EH (cell line): ENCODE measurements around the gene UBE2C.
"Not testable (repeated sequence)": the region's sequence is repeated elsewhere in the genome, so short reads cannot be mapped to it uniquely, and the experiment has no call there.

Source experiments
- DNase-seq: peaks from one replicate; pipeline ENCODE4 v3.0.0-alpha.2; 2015; ENCODE audit warnings: low read depth

UBE2C gene

GRCh38 chr20:45812157-45813005, at the start of gene UBE2C:
UBE2C (plus strand) TSS chr20:45812644; CDS start chr20:45812696, 52 bp downstream.
- DNase-seq = peak; percentile 99

GRCh38 chr20:45764618-45765282, 47.7 kb upstream of the UBE2C start:
- DNase-seq = not testable (repeated sequence)

DNA sequence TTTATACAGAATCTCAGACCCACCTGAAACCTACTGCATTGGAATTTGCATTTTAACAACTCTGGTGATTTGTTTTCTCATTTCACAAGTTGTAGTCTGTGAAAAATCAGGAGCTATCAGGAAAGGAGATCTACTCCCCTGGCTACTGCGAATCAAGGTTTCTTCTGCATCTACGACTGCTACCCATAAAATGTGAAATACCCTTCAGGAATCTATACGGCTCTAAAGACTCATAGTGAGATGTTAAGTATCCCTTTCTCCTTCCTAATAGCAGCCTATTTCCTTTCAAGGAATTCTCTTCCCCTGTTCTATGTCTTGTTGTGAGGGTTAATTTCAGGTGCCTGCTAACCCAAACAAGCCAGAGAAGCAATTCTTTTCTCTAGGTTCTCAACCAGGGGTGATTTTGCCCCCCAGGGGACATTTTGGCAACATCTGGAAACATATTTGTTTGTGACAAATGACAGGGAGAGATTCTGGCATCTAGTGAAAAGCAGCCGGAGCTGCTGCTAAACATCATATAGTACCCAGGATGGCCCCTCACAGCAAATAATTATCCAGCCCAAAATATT, 47.1 kb upstream of the UBE2C start:
- no peak for DNase-seq

- DNase-seq = no peak
Measured at GRCh38 chr20:45765980-45766379, 46.5 kb upstream of the UBE2C start.

DNA sequence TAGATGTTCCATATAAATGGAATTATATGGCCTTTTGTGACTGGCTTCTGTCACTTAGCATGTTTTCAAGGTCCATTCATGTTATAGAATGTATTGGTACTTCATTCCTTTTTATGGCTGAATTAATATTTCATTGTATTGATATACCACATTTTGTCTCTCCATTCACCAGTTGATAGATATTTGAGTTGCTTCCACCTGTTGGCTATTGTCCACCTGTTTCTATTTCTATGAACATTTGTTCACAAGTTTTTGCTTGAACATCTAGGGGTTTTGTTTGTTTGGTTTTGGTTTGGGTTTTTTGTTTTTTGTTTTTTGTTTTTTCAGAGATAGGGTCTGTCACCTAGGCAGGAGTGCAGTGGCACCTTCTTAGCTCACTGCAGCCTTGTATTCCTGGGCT, 44.0 kb upstream of the UBE2C start:
- no peak for DNase-seq

DNA sequence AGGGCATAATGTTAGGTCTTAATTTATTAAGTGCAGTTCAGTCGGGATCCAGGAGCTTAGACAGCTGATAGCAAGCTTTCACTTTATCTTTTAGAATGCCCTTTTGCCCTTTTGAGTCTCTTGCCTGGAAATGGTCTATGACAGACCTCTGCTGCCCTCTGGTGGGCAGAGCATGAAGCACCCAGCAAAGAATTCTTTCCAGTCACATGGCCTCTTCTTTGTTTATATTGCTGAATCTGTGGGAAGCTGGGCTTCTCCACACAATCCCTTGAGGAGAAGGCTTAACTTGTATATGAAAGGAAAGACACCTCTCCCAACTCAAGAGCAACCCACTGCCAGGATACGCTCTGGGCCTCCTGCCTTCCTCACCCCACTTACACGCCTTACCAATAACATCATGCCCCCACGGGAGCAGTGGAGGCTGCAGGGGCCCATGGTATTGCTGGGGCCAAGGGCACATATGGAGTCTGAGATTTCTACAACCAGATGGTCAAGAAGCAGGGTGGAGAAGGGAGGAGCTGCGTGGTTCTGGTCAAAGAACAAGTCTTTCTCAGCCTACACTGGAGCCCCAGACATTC, 41.2 kb upstream of the UBE2C start:
- DNase-seq = peak; percentile 81

- DNase-seq = no peak
Measured at GRCh38 chr20:45772693-45773092, 39.8 kb upstream of the UBE2C start.

- DNase-seq = no peak
Measured at GRCh38 chr20:45774945-45775344, 37.5 kb upstream of the UBE2C start.

DNA sequence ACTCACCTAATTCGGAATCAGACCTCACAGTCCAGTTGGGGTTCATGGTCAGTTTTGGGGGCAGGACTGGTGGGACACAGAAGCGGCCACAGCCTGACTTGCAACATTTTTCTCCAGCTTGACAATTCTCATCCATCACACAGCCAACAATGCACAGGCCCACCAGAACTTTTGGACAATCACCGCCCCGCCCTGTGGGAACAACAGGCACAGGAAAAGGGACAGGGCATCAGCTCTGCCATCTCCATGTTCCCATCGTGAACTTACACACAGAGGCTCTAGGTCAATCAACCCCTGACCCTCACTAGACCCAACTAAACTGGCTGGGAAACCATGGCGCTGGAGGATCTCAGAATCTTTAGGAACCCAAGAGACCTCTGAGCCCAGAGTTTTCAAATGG, 37.0 kb upstream of the UBE2C start:
- DNase-seq = no peak

DNA sequence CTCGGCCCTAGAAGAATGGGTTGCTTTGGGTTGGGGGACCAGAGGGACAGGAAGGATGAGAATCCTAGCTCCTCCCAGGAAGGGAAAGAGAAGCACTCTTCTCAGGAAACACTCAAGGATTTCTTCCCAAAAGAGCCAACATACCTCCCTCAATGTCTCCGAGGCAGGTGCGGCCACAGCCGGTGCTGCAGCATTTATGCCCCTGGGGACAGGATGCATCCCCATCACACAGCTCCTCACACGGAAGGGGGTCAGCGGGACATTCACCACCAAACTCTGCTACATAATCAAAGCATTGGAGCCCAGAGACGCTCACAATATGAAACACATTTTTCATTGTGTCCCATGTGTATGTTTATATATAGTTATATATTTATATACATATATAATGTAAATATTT, 35.5 kb upstream of the UBE2C start:
- DNase-seq = no peak

GRCh38 chr20:45779011-45779915, 33.2 kb upstream of the UBE2C start:
- DNase-seq = peak; percentile 100

- no peak for DNase-seq
Measured at GRCh38 chr20:45780159-45780558, 32.3 kb upstream of the UBE2C start.

DNA sequence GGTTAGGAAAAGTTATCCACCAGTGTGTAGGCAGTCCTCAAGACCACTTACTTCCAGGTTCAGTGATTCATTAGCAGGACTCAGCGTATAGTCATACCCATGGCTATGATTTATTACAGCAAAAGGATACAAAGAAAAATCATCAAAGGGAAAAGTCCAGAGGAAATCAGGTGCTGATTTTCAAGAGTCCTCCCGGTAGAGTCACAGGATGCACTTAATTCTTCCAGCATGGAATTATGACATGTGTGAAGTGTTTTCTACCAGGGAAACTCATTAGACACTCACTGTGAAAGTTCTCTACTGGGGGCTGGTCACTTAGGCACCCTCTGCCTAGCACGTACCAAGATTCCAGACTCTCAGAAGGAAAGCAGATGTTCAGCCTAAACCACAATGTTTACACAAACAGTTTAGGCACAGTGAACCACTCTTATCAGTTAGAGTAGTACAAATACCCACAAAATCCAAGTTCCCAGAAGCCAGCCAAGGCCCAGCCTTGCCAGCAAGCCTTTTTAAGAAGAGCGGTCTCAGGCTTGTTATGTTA, 31.0 kb upstream of the UBE2C start:
- peak; percentile 90 for DNase-seq

DNA sequence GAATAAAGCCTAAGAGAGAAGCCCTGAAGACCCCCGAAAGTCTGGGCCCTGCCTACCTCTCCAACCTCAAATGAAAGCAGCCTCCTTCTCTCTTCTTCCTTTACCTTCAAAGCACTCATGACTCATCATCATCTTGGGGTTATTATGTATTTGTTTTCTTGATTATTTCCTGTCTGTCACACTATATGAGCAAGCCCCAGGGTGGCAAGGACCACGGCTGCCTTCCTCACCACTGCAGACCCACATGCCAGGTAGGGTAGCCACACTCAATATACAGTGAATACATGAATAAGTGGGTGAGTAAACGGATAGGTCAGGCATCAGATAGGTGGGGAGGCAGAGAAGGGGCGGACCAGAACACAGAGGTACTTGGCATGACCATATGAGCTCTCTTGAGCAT, 29.6 kb upstream of the UBE2C start:
- DNase-seq = no peak

DNA sequence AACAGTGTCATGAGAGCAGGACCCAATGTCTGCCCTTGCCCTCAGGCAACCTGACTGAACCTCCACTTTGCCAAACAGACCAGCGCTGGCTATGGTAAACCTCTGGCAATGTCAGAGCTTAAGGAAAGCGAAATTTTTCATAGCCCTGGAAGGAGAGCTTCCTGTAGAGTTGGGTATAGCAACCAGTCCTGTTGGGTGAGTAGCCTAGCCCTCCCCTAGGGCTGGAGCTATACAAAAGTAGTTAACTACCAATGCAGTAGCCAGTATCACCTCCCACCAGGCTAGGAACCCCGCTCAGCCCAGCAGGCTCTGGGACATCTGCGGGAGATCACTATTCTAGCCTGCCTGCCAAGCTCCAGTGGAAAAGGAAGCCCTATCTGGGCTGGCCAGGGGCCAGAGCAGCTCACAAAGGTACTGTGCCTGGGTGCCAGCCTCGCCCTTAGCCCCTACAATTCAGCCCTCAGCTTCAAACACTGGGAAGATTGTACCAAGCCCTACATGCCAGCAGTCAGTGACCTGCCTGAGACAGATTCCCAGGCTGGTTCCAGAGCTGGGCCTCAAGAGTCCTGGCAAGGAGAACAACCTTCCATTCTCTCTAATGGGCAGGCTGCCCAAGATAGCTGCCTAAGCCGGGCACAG, 28.7 kb upstream of the UBE2C start:
- no peak for DNase-seq

GRCh38 chr20:45788351-45788750, 24.1 kb upstream of the UBE2C start:
- no peak for DNase-seq

- no peak for DNase-seq
Measured at GRCh38 chr20:45792317-45793118, 19.9 kb upstream of the UBE2C start.

GRCh38 chr20:45796337-45797065, 15.9 kb upstream of the UBE2C start:
- no peak for DNase-seq

- not testable (repeated sequence) for DNase-seq
Measured at GRCh38 chr20:45797510-45797909, 14.9 kb upstream of the UBE2C start.
